ENCODE data around the gene RFXAP.

The RFXAP gene

GRCh38 chr13:36829753-36830152 lies 10.7 kb downstream of the RFXAP start:
- no peak for TF ChIP-seq CTCF (IDR thresholded peaks at IDR 0.05; ENCODE audit: low read depth, low read length, missing control alignments)
- no peak for DNase-seq (ENCODE audit: low read depth)
- no peak overlapping the region for H3K4me3 ChIP-seq (ENCODE audit: low read depth, low read length)

GRCh38 chr13:36831291-36831690 lies 12.3 kb downstream of the RFXAP start:
- H3K4me3 ChIP-seq (ENCODE audit: low read depth, low read length) = no peak overlapping the region
- no peak for DNase-seq (ENCODE audit: low read depth)
- TF ChIP-seq CTCF (IDR thresholded peaks at IDR 0.05; ENCODE audit: low read depth, low read length, missing control alignments) = no peak

- TF ChIP-seq CTCF (IDR thresholded peaks at IDR 0.05; ENCODE audit: low read depth, low read length, missing control alignments) = no peak
- DNase-seq (ENCODE audit: low read depth) = no peak
- H3K4me3 ChIP-seq (ENCODE audit: low read depth, low read length) = no peak overlapping the region
Measured at GRCh38 chr13:36834299-36834698, 15.3 kb downstream of the RFXAP start.

- TF ChIP-seq CTCF (IDR thresholded peaks at IDR 0.05; ENCODE audit: low read depth, low read length, missing control alignments) = no peak
- no peak for DNase-seq (ENCODE audit: low read depth)
- no peak overlapping the region for H3K4me3 ChIP-seq (ENCODE audit: low read depth, low read length)
Measured at GRCh38 chr13:36837354-36838092, 18.5 kb downstream of the RFXAP start.

- no peak overlapping the region for H3K4me3 ChIP-seq (ENCODE audit: low read depth, low read length)
- no peak for TF ChIP-seq CTCF (IDR thresholded peaks at IDR 0.05; ENCODE audit: low read depth, low read length, missing control alignments)
- DNase-seq (ENCODE audit: low read depth) = no peak
Measured at GRCh38 chr13:36839281-36839680, 20.3 kb downstream of the RFXAP start.

GRCh38 chr13:36839981-36840380 lies 21.0 kb downstream of the RFXAP start:
- H3K4me3 ChIP-seq (ENCODE audit: low read depth, low read length) = no peak overlapping the region
- DNase-seq (ENCODE audit: low read depth) = no peak
- no peak for TF ChIP-seq CTCF (IDR thresholded peaks at IDR 0.05; ENCODE audit: low read depth, low read length, missing control alignments)

GRCh38 chr13:36840718-36841250 lies 21.8 kb downstream of the RFXAP start:
- TF ChIP-seq CTCF (IDR thresholded peaks at IDR 0.05; ENCODE audit: low read depth, low read length, missing control alignments) = no peak
- no peak overlapping the region for H3K4me3 ChIP-seq (ENCODE audit: low read depth, low read length)

More at GRCh38 chr13:36840718-36841250, 21.8 kb downstream of the RFXAP start:
- no peak for DNase-seq (ENCODE audit: low read depth)

Data from GM12864 (cell line).